Endothelial cell of umbilical vein (primary cell): ENCODE results near the gene RNF133. TPM values are rescaled to one million over a fixed set of nuclear protein-coding genes. Genes with fewer than 3 reads are reported as not detected.

ENCODE experiments used
- BruUV-seq: library from RNA; stranded (reverse); fragments of 400-500 nt; replicated peaks from 2 replicates; lab custom pipeline; 2021; lab: Mats Ljungman, UMichigan
- CTCF ChIA-PET: fragments of 300-600, 350-600 bp; sonication (Branson Sonifier 250); formaldehyde crosslinking; loops from one replicate; lab custom pipeline; 2021; ENCODE audit warnings: antibody characterized with exemption, inconsistent platforms; lab: Charles Lee
- POLR2A ChIA-PET: fragments of 300-600, 350-600 bp; sonication (Branson Sonifier 250); formaldehyde crosslinking; loops from one replicate; lab custom pipeline; 2021; ENCODE audit warnings: antibody characterized with exemption, inconsistent platforms; lab: Charles Lee
- DNase-seq: peaks from one replicate; pipeline ENCODE4 v3.0.0-alpha.2; 2011; ENCODE audit warnings: low read depth, low spot score
- FAIRE-seq: peaks from 2 replicates; lab custom pipeline; 2011; peaks lifted over from hg19 to GRCh38; lab: Jason Lieb, UNC
- H2AFZ ChIP-seq: 2 replicates; pipeline ENCODE4 v1.6.0; 2012; ENCODE audit warnings: low read depth, low read length, control low read depth, inconsistent platforms
- H3K27ac ChIP-seq: 2 replicates; pipeline ENCODE4 v1.5.1; 2011; ENCODE audit warnings: low read depth, mild to moderate bottlenecking, control low read depth, low read length, moderate library complexity; ENCODE audit not compliant: insufficient read depth
- H3K27me3 ChIP-seq, 2 experiments: 2 replicates each; pipeline versions ENCODE4 v1.6.0 to v1.6.1; 2011; ENCODE audit warnings: low read length in 2 of 2, mixed read lengths in 1 of 2; ENCODE audit not compliant: control insufficient read depth in 2 of 2, insufficient read depth in 2 of 2
- H3K36me3 ChIP-seq, 2 experiments: 2 replicates in 1 of 2; 3 replicates in 1 of 2; pipeline ENCODE4 v1.5.1; 2011; ENCODE audit warnings: low read length in 2 of 2, mild to moderate bottlenecking in 1 of 2, moderate library complexity in 1 of 2; ENCODE audit not compliant: control insufficient read depth in 2 of 2, insufficient read depth in 2 of 2; ENCODE audit errors: extremely low read depth in 1 of 2
- H3K4me1 ChIP-seq: 3 replicates; pipeline ENCODE4 v1.5.1; 2011; ENCODE audit warnings: mild to moderate bottlenecking, low read length; ENCODE audit not compliant: control insufficient read depth, insufficient read depth; ENCODE audit errors: extremely low read depth
- H3K4me2 ChIP-seq: 2 replicates; pipeline ENCODE4 v1.6.1; 2011; ENCODE audit warnings: low read length, control low read depth, mixed read lengths; ENCODE audit not compliant: insufficient read depth
- H3K4me3 ChIP-seq, 3 experiments: fragments of 200-600 bp in 1 of 3; sonication (generic), shearing (Covaris generic) in 1 of 3; replicated peaks in 1 of 3; 2 replicates each; pipeline ENCODE4 v1.5.1; 2011 to 2016; ENCODE audit warnings: control low read depth in 3 of 3, low read length in 3 of 3, mild to moderate bottlenecking in 2 of 3, inconsistent platforms in 1 of 3, low read depth in 1 of 3, moderate library complexity in 1 of 3; ENCODE audit not compliant: insufficient read depth in 1 of 3
- H3K79me2 ChIP-seq: 2 replicates; pipeline ENCODE4 v1.6.0; 2012; ENCODE audit warnings: low read length, inconsistent platforms; ENCODE audit not compliant: control insufficient read depth, insufficient read depth
- H3K9ac ChIP-seq: replicated peaks from 2 replicates; pipeline ENCODE3; 2011; ENCODE audit warnings: low read length, control low read depth; ENCODE audit not compliant: insufficient read depth; ENCODE audit errors: extremely low read depth
- H3K9me1 ChIP-seq: replicated peaks from 3 replicates; pipeline ENCODE4 v1.6.0; 2011; ENCODE audit warnings: mild to moderate bottlenecking, low read length; ENCODE audit not compliant: control insufficient read depth, insufficient read depth; ENCODE audit errors: extremely low read depth
- H3K9me3 ChIP-seq: replicated peaks from 2 replicates; pipeline ENCODE4 v1.5.1; 2012; ENCODE audit warnings: low read length, inconsistent platforms; ENCODE audit not compliant: control insufficient read depth, insufficient read depth
- H4K20me1 ChIP-seq: replicated peaks from 2 replicates; pipeline ENCODE3; 2011; ENCODE audit warnings: mild to moderate bottlenecking, low read length; ENCODE audit not compliant: control insufficient read depth, insufficient read depth; ENCODE audit errors: extremely low read depth
- CTCF ChIP-seq, 2 donors: IDR thresholded peaks; 1 replicate in 1 of 2; 2 replicates in 1 of 2; pipeline ENCODE4 v1.5.1; 2011; ENCODE audit warnings: low read length in 2 of 2, mild to moderate bottlenecking in 2 of 2, moderate library complexity in 2 of 2, control low read depth in 1 of 2, inconsistent platforms in 1 of 2, low read depth in 1 of 2; ENCODE audit not compliant: insufficient read depth in 1 of 2; ENCODE audit errors: extremely low read depth in 1 of 2
- EZH2 ChIP-seq: IDR thresholded peaks from 2 replicates; pipeline ENCODE4 v1.6.1; 2012; ENCODE audit warnings: borderline replicate concordance, low read depth, mild to moderate bottlenecking, moderate library complexity, low read length, inconsistent platforms; ENCODE audit not compliant: severe bottlenecking
- FOS ChIP-seq: IDR thresholded peaks from 2 replicates; pipeline ENCODE4 v1.6.1; 2011; ENCODE audit warnings: mild to moderate bottlenecking, low read length, moderate library complexity, borderline replicate concordance; ENCODE audit not compliant: insufficient read depth
- GATA2 ChIP-seq: IDR thresholded peaks from 2 replicates; pipeline ENCODE4 v1.7.0; 2011; ENCODE audit warnings: low read depth, mild to moderate bottlenecking, moderate library complexity, mixed read lengths, low read length; ENCODE audit not compliant: insufficient read length, insufficient read depth
- JUN ChIP-seq: IDR thresholded peaks from 2 replicates; pipeline ENCODE4 v1.6.1; 2011; ENCODE audit warnings: borderline replicate concordance, low read depth; ENCODE audit not compliant: insufficient read length, insufficient read depth
- MYC ChIP-seq: IDR thresholded peaks from one replicate; pipeline ENCODE4 v1.6.1; 2011; ENCODE audit warnings: mild to moderate bottlenecking, low read depth, low read length
- POLR2A ChIP-seq: IDR thresholded peaks from 2 replicates; pipeline ENCODE4 v1.6.1; 2012; ENCODE audit warnings: low read depth, mild to moderate bottlenecking, control low read depth, low read length
- POLR2AphosphoS5 ChIP-seq: IDR thresholded peaks from 2 replicates; pipeline ENCODE4 v1.6.1; 2012; ENCODE audit warnings: low read depth, mild to moderate bottlenecking, control low read depth, low read length, moderate library complexity; ENCODE audit not compliant: insufficient read depth
- dilution Hi-C: fragments of 300-500 bp; cut with MboI; formaldehyde crosslinking; loops from one replicate; pipeline ENCODE4 v1.15.0; 2019; ENCODE audit warnings: low sequenced_read_pairs; ENCODE audit not compliant: extremely low pct_ligation_motif_present
- intact Hi-C: fragments of 100-400 bp; cut with micrococcal nuclease; formaldehyde crosslinking; loops from one replicate; pipeline ENCODE4 v1.10.0; 2022
- polyA plus RNA-seq, 4 experiments: library from polyadenylated mRNA; depleted of rRNA in 3 of 4; stranded (reverse) in 3 of 4; unstranded in 1 of 4; fragments of >200 nt; gene quantifications; 2 replicates each; pipeline versions ENCODE4 v1.2.1 to v1.2.3, GENCODE V29; 2011 to 2012; ENCODE audit warnings: missing spikeins in 1 of 4
- total RNA-seq: library from RNA; stranded (reverse); gene quantifications from 2 replicates; pipeline ENCODE4 v1.2.3, GENCODE V29; 2021
- TF ChIP-seq, protein P1 (sequence below): IDR thresholded peaks from 2 replicates; pipeline ENCODE4 v1.6.1; 2011; ENCODE audit not compliant: insufficient read depth, insufficient read length

Gene RNF133
- total and polyA plus RNA-seq, 2 donors (not counting 3 experiments of a cell fraction or from before 2014, with no cell fraction given) = 0.93 TPM; not detected in 1

DNA sequence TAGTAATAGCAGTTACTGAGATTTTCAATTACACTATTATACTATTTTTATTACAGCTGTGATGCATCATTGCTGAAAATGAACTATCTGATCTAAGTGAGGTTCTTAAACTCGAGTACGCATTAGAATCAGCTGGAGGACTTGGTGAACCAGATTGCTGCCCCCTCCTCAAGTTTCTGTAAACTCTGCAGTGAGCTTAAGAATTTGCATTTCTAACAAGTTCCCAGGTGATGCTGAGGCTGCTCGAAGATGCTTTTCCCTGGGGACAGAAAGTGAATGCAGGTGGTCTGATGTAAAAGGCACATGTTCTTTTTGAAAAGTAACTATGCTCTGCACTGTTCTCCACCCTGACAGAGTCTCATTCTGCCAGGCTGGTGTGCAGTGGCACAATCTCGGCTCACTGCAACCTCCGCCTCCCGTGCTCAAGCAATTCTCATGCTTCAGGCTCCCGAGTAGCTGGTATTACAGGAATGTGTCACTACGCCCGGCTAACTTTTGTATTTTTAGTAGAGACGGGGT is 12.5 kb downstream of the RNF133 start:
- Histone ChIP-seq H3K9ac (no peak overlapping the region), H3K9me1 (no peaks in the 10 kb centered on the region), H3K36me3 (no peaks in the 10 kb centered on the region), H3K79me2 (no peaks in the 10 kb centered on the region), H3K27me3 (no peaks in the 10 kb centered on the region), H3K9me3 (no peaks in the 10 kb centered on the region), H2AFZ (no peak overlapping the region), H3K4me1 (no peaks in the 10 kb centered on the region), H4K20me1 (no peaks in the 10 kb centered on the region), H3K4me3 (no peak overlapping the region), H3K27ac (no peak overlapping the region), H3K4me2 (no peak overlapping the region)
- ChIA-PET CTCF (interaction anchor here (1.2 kb wide), 1 partner anchor 16 kb away, joined by 4 read pairs; the partner anchor contains the start of gene RNF148), POLR2A (interaction anchor here (0.9 kb wide), 1 partner anchor 14 kb away, joined by 3 read pairs; no protein-coding TSS in a partner anchor)
- DNase-seq = no peak
- dilution Hi-C loops = no loop called here
- no TSS peak for BruUV-seq
- no peak for FAIRE-seq
- no peak for TF ChIP-seq JUN
- no peak for TF ChIP-seq EZH2
- TF ChIP-seq CTCF (IDR thresholded peaks at IDR 0.05; ENCODE audit: extremely low read depth in 1 of 2, insufficient read depth in 1 of 2, low read depth in 1 of 2, low read length in 2 of 2) = no peak
- TF ChIP-seq, protein P1, sequence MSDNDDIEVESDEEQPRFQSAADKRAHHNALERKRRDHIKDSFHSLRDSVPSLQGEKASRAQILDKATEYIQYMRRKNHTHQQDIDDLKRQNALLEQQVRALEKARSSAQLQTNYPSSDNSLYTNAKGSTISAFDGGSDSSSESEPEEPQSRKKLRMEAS = no peak
- TF ChIP-seq POLR2A = no peak
- no peak for TF ChIP-seq MYC
- no peak for TF ChIP-seq GATA2
- TF ChIP-seq FOS = no peak
- no peak for TF ChIP-seq POLR2AphosphoS5
- intact Hi-C loops = no loop called here
